OCI-LY3 (cell line): ENCODE results near the gene WDR76.

Experiments used
- CTCF ChIP-seq: fragments of 200-600, 300-600 bp; sonication (generic); IDR thresholded peaks from 2 replicates; pipeline ENCODE4 v1.5.1; 2014; ENCODE audit warnings: antibody characterized with exemption, low read length, low read depth
- EZH2phosphoT487 ChIP-seq: fragments of 200-600 bp; shearing (Covaris generic); IDR thresholded peaks from 2 replicates; pipeline ENCODE4 v1.6.1; 2018; ENCODE audit warnings: antibody characterized with exemption, mixed run types, low read depth

GRCh38 chr15:43799945-43800285 is 26.9 kb upstream of the WDR76 start, which contains the start of gene SERINC4:
- TF ChIP-seq CTCF (no peak), EZH2phosphoT487 (no peak)
